DND-41 (cell line): Measurements from ENCODE around the gene RHBDF2.
"Not testable (repeated sequence)": the region's sequence is repeated elsewhere in the genome, so short reads cannot be mapped to it uniquely, and the experiment has no call there.

Experiments used
- ATAC-seq: fragments of 200-7000 bp; cut with Tn5 transposase; 3 replicates; pipeline ENCODE4 v1.9.1; 2021; ENCODE audit warnings: low read depth; ENCODE audit not compliant: insufficient read depth
- DNase-seq: peaks from one replicate; pipeline ENCODE4 v3.0.0-alpha.2; 2020
- H2AFZ ChIP-seq: 2 replicates; pipeline ENCODE4 v1.6.0; 2012; ENCODE audit warnings: low read depth, low read length
- H3K27ac ChIP-seq: 2 replicates; pipeline ENCODE4 v1.5.1; 2012; ENCODE audit warnings: low read length, inconsistent platforms
- H3K27me3 ChIP-seq: fragments of 200-600 bp; sonication (generic); 2 replicates; pipeline ENCODE4 v1.6.0; 2012; ENCODE audit warnings: low read length, mild to moderate bottlenecking, inconsistent platforms; ENCODE audit not compliant: insufficient read depth, poor library complexity
- H3K36me3 ChIP-seq: 2 replicates; pipeline ENCODE4 v1.5.1; 2012; ENCODE audit warnings: low read length, inconsistent platforms; ENCODE audit not compliant: insufficient read depth
- H3K4me1 ChIP-seq: 2 replicates; pipeline ENCODE4 v1.5.1; 2012; ENCODE audit warnings: mild to moderate bottlenecking, low read length; ENCODE audit not compliant: insufficient read depth
- H3K4me2 ChIP-seq: 2 replicates; pipeline ENCODE4 v1.6.0; 2012; ENCODE audit warnings: mild to moderate bottlenecking, moderate library complexity, low read length, inconsistent platforms; ENCODE audit not compliant: insufficient read depth
- H3K4me3 ChIP-seq, 2 experiments: fragments of 200-600 bp in 1 of 2; shearing (Covaris generic) in 1 of 2; 2 replicates each; pipeline ENCODE4 v1.5.1; 2012 to 2016; ENCODE audit warnings: inconsistent platforms in 2 of 2, low read length in 2 of 2, mild to moderate bottlenecking in 2 of 2, low read depth in 1 of 2, moderate library complexity in 1 of 2
- H3K79me2 ChIP-seq: 2 replicates; pipeline ENCODE4 v1.6.0; 2012; ENCODE audit warnings: low read length, inconsistent platforms; ENCODE audit not compliant: insufficient read depth
- H3K9ac ChIP-seq: 2 replicates; pipeline ENCODE4 v1.6.0; 2012; ENCODE audit warnings: low read depth, mild to moderate bottlenecking, inconsistent platforms, low read length, moderate library complexity
- H3K9me3 ChIP-seq: 2 replicates; pipeline ENCODE4 v1.5.1; 2012; ENCODE audit warnings: low read length, moderate library complexity, mild to moderate bottlenecking, inconsistent platforms; ENCODE audit not compliant: insufficient read depth, severe bottlenecking
- H4K20me1 ChIP-seq: 2 replicates; pipeline ENCODE4 v1.6.0; 2012; ENCODE audit warnings: low read length; ENCODE audit not compliant: insufficient read depth
- EZH2 ChIP-seq: IDR thresholded peaks from 3 replicates; pipeline ENCODE4 v1.6.1; 2012; ENCODE audit warnings: borderline replicate concordance, low read depth, mild to moderate bottlenecking, moderate library complexity, low read length, inconsistent platforms; ENCODE audit not compliant: severe bottlenecking
- TF ChIP-seq, protein P1 (sequence below): IDR thresholded peaks from 2 replicates; pipeline ENCODE4 v1.5.1; 2012; ENCODE audit warnings: borderline replicate concordance, low read length, moderate library complexity, mild to moderate bottlenecking; ENCODE audit not compliant: poor library complexity, severe bottlenecking; ENCODE audit errors: extremely low read depth

RHBDF2 gene

DNA sequence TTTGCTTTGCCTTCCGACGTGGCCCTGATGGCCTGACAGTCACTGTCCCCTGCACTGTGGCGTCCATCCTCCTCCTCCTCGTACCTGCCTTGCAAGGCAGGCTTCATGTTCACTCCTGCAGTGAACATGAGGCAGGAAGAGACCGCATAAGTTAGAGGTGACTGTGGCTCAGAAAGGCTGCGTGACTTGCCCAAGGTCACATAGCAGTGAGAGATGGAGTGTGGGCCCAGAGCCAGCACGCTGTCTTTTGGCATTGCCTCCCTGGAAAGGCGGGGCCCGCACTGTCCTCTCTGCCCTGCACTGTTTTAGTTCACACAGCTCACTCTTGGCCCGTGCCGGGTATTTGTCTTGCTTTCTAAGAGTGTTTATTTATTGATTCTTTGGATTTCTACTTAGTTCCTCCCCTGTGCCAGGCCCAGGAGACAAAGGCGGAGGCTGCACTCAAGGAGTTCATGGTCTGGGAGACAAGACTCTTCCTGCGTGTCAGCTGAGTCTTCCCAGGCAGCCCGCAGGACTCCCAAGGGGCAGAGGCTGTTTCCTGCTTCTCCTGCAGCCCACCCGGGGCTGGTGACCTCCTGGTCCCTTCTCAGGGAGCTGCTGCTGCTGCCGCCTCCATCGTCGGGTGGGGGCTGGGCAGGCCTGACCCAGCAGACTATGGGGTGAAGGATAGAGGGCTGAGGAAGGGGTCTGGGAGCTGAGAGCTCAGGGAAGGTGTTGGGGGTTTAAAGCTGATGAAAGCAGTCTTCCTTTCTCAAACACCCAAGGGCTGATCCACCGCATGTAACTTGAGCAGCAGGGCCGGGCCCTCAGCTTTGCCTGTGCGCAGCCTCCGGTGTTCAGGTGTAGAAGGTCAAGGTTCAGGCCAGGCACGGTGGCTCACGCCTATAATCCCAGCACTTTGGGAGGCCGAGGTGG lies 23.6 kb upstream of the RHBDF2 start:
- H3K4me1 ChIP-seq: peaks cover 8% of the 10 kb centered on the region
- no peak overlapping the region for H3K27ac ChIP-seq
- H3K9ac ChIP-seq: no peak overlapping the region
- no peak overlapping the region for H3K4me3 ChIP-seq
- no peak for TF ChIP-seq EZH2
- TF ChIP-seq, protein P1, sequence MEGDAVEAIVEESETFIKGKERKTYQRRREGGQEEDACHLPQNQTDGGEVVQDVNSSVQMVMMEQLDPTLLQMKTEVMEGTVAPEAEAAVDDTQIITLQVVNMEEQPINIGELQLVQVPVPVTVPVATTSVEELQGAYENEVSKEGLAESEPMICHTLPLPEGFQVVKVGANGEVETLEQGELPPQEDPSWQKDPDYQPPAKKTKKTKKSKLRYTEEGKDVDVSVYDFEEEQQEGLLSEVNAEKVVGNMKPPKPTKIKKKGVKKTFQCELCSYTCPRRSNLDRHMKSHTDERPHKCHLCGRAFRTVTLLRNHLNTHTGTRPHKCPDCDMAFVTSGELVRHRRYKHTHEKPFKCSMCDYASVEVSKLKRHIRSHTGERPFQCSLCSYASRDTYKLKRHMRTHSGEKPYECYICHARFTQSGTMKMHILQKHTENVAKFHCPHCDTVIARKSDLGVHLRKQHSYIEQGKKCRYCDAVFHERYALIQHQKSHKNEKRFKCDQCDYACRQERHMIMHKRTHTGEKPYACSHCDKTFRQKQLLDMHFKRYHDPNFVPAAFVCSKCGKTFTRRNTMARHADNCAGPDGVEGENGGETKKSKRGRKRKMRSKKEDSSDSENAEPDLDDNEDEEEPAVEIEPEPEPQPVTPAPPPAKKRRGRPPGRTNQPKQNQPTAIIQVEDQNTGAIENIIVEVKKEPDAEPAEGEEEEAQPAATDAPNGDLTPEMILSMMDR: no peak
- no peaks in the 10 kb centered on the region for H3K9me3 ChIP-seq
- H3K27me3 ChIP-seq: no peaks in the 10 kb centered on the region
- no peaks in the 10 kb centered on the region for H3K79me2 ChIP-seq
- H2AFZ ChIP-seq: no peak overlapping the region
- H3K36me3 ChIP-seq: no peaks in the 10 kb centered on the region
- no peaks in the 10 kb centered on the region for H4K20me1 ChIP-seq
- no peak overlapping the region for H3K4me2 ChIP-seq
- DNase-seq: no peak
- ATAC-seq: no peak

DNA sequence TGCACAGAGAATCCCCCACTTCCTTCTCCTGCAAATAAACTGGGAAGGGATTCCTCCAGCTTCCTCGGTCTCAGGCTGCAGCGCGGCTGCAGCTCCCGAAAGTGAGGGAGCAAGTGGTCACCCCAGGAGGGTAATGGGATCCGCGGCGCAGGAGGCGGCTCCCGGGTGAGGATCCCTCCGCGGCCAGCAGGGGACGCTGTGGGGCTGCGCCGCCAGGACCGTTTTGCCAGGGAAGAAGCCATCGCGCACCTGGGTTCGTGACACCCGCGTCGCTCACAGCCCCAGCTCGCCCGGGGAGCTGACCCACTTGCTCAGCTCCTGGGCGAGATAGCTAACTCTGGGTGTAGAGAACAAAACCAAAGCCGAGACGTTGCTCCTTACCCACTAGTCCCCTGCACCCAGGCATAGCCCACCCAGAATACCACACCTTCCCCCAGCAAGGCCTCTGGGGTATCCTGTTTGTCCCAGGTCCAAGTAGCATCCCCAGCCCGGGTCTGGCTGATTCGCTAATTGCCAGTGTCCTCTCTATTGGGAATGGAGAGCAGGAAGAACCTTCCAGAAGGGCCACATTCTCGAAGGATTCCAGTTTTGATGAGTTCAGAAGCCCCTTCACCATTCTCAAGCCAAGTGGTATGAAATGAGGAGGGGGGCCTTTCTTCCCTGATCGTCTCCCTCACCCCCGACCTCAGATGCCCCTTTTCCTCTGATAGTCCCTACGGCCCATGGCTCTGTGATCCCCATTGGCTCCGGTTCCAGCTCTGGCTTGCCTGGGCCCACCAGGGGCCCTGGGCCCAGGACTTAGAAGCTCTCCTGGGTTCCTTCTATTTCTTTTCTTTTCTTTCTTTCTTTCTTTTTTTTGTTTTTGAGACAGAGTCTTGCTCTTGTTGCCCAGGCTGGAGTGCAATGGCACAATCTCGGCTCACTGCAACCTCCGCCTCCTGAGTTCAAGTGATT lies 22.1 kb upstream of the RHBDF2 start:
- Histone ChIP-seq H3K27ac (no peak overlapping the region), H2AFZ (peak overlapping the region; percentile 40; the same call in 1 of the 2 replicates), H3K79me2 (no peaks in the 10 kb centered on the region), H3K4me3 (no peak overlapping the region; a peak in 1 of 4 replicates), H3K4me2 (peak overlapping the region; percentile 54; the same call in 1 of the 2 replicates), H3K9ac (no peak overlapping the region), H3K27me3 (no peaks in the 10 kb centered on the region), H3K36me3 (no peaks in the 10 kb centered on the region), H4K20me1 (no peaks in the 10 kb centered on the region), H3K9me3 (no peaks in the 10 kb centered on the region), H3K4me1 (peaks cover 8% of the 10 kb centered on the region)
- peak; percentile 78 for DNase-seq
- ATAC-seq: peak; percentile 96
- TF ChIP-seq, protein P1: peak; percentile 94
- no peak for TF ChIP-seq EZH2

DNA sequence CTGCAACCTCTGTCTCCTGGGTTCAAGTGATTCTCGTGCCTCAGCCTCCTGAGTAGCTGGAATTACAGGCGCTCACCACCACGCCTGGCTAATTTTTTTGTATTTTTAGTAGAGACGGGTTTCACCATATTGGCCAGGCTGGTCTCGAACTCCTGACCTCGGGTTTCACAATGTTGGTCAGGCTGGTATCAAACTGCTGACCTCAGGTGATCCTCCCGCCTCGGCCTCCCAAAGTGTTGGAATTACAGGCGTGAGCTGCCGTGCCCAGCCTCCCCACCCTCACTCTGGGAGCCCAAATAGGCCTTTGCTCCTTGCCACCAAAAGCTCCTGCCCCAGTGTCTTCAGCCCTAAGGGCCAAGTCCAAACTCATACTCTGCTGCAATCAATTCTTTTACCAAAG lies 20.5 kb upstream of the RHBDF2 start:
- not testable (repeated sequence) for H3K4me3 ChIP-seq, H3K9ac ChIP-seq, H4K20me1 ChIP-seq, H3K36me3 ChIP-seq, H3K79me2 ChIP-seq, H3K9me3 ChIP-seq, H3K4me2 ChIP-seq, H2AFZ ChIP-seq, H3K27ac ChIP-seq, DNase-seq, ATAC-seq, H3K4me1 ChIP-seq, H3K27me3 ChIP-seq

DNA sequence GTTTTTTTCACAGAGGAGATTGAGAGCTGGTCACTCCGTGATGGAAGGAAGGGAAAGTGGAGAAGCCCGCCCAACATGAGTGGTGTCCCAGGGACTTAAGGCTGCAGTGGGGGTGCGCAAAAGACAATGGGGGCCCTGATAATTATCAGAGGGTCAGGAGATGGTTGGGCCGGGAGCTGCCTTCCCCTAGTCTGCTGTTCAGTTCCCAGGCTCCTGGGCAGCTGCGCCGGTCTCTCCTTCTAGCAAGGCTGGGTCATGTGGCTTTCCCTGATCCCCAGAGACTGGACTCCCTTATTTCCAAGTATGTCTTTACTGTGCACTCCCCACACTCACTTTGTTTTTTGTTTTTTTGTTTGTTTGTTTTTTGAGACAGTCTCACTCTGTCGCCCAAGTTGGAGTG lies 20.0 kb upstream of the RHBDF2 start:
- Histone ChIP-seq H3K27me3 (no peaks in the 10 kb centered on the region), H3K27ac (no peak overlapping the region), H3K4me1 (peaks cover 8% of the 10 kb centered on the region), H3K9ac (no peak overlapping the region), H3K79me2 (no peaks in the 10 kb centered on the region), H3K4me3 (no peak overlapping the region), H3K9me3 (no peaks in the 10 kb centered on the region), H3K36me3 (no peaks in the 10 kb centered on the region), H2AFZ (no peak overlapping the region), H3K4me2 (no peak overlapping the region), H4K20me1 (no peaks in the 10 kb centered on the region)
- no peak for DNase-seq
- ATAC-seq: no peak
- TF ChIP-seq, protein P1: no peak
- TF ChIP-seq EZH2: no peak
